Keratinocyte (primary cell): ENCODE results near the gene C16orf95. TPM values are rescaled to one million over a fixed set of nuclear protein-coding genes. Genes with fewer than 3 reads are reported as not detected.

Experiments
- DNase-seq: peaks from one replicate; pipeline ENCODE4 v3.0.0-alpha.2; 2011; ENCODE audit warnings: low read depth, missing footprints, low spot score
- FAIRE-seq: peaks from 2 replicates; lab custom pipeline; 2011; peaks lifted over from hg19 to GRCh38; lab: Jason Lieb, UNC
- H2AFZ ChIP-seq: 2 replicates; pipeline ENCODE4 v1.6.0; 2012; ENCODE audit warnings: low read length, control low read depth, inconsistent platforms; ENCODE audit not compliant: control insufficient read depth
- H3K27ac ChIP-seq: 2 replicates; pipeline ENCODE4 v1.5.1; 2011; ENCODE audit warnings: low read length; ENCODE audit not compliant: control insufficient read depth, insufficient read depth
- H3K27me3 ChIP-seq: 3 replicates; pipeline ENCODE4 v1.6.0; 2011; ENCODE audit warnings: low read length; ENCODE audit not compliant: control insufficient read depth, insufficient read depth; ENCODE audit errors: extremely low read depth
- H3K36me3 ChIP-seq, 2 experiments: 2 replicates in 1 of 2; 3 replicates in 1 of 2; pipeline ENCODE4 v1.5.1; 2011; ENCODE audit warnings: low read length in 2 of 2, mild to moderate bottlenecking in 1 of 2; ENCODE audit not compliant: control insufficient read depth in 2 of 2, insufficient read depth in 2 of 2; ENCODE audit errors: extremely low read depth in 1 of 2
- H3K4me1 ChIP-seq: 3 replicates; pipeline ENCODE4 v1.5.1; 2011; ENCODE audit warnings: low read length; ENCODE audit not compliant: control insufficient read depth, insufficient read depth; ENCODE audit errors: extremely low read depth
- H3K4me2 ChIP-seq: 3 replicates; pipeline ENCODE4 v1.6.0; 2011; ENCODE audit warnings: low read depth, low read length; ENCODE audit not compliant: control insufficient read depth, insufficient read depth; ENCODE audit errors: extremely low read depth
- H3K4me3 ChIP-seq, 3 experiments: fragments of 200-600 bp in 1 of 3; sonication (generic) in 1 of 3; 2 replicates in 2 of 3; 3 replicates in 1 of 3; pipeline ENCODE4 v1.5.1; 2011 to 2016; ENCODE audit warnings: low read length in 3 of 3, mild to moderate bottlenecking in 3 of 3, control low read depth in 2 of 3, inconsistent platforms in 1 of 3, low read depth in 1 of 3, mixed read lengths in 1 of 3, mixed run types in 1 of 3, moderate library complexity in 1 of 3; ENCODE audit not compliant: control insufficient read depth in 2 of 3, insufficient read depth in 2 of 3; ENCODE audit errors: extremely low read depth in 1 of 3
- H3K79me2 ChIP-seq: 2 replicates; pipeline ENCODE4 v1.6.0; 2012; ENCODE audit warnings: low read length; ENCODE audit not compliant: control insufficient read depth, insufficient read depth
- H3K9ac ChIP-seq: 3 replicates; pipeline ENCODE4 v1.6.0; 2011; ENCODE audit warnings: low read length; ENCODE audit not compliant: control insufficient read depth, insufficient read depth; ENCODE audit errors: extremely low read depth
- H3K9me1 ChIP-seq: 3 replicates; pipeline ENCODE4 v1.6.0; 2011; ENCODE audit warnings: low read length; ENCODE audit not compliant: control insufficient read depth, insufficient read depth; ENCODE audit errors: extremely low read depth
- H3K9me3 ChIP-seq: 2 replicates; pipeline ENCODE4 v1.5.1; 2012; ENCODE audit warnings: low read depth, low read length; ENCODE audit not compliant: control insufficient read depth
- H4K20me1 ChIP-seq: 3 replicates; pipeline ENCODE4 v1.6.0; 2011; ENCODE audit warnings: low read length; ENCODE audit not compliant: control insufficient read depth, insufficient read depth; ENCODE audit errors: extremely low read depth
- CTCF ChIP-seq, 3 experiments: IDR thresholded peaks in 1 of 3; conservative IDR thresholded peaks in 1 of 3; optimal IDR thresholded peaks in 1 of 3; 2 replicates in 2 of 3; 3 replicates in 1 of 3; pipeline versions ENCODE3 to v1.5.1; 2011; ENCODE audit warnings: low read length in 3 of 3, mild to moderate bottlenecking in 3 of 3, moderate library complexity in 2 of 3, control low read depth in 1 of 3, inconsistent platforms in 1 of 3; ENCODE audit not compliant: insufficient read depth in 2 of 3; ENCODE audit errors: extremely low read depth in 1 of 3
- EZH2 ChIP-seq: IDR thresholded peaks from one replicate; pipeline ENCODE4 v1.6.1; 2012; ENCODE audit warnings: inconsistent platforms, mild to moderate bottlenecking, low read length, moderate library complexity
- dilution Hi-C: fragments of 300-500 bp; cut with MboI; formaldehyde crosslinking; loops from one replicate; pipeline ENCODE4 v1.7.0; 2020; ENCODE audit warnings: low sequenced_read_pairs; ENCODE audit not compliant: extremely low pct_ligation_motif_present
- polyA minus RNA-seq, 3 experiments: library from RNA; depleted of rRNA, polyadenylated mRNA; stranded (reverse); fragments of >200 nt; gene quantifications; 1 replicate in 1 of 3; 2 replicates in 1 of 3; 3 replicates in 1 of 3; pipeline ENCODE4 v1.2.3, GENCODE V29; 2011
- polyA plus RNA-seq, 5 experiments: library from polyadenylated mRNA; depleted of rRNA in 3 of 5; stranded (reverse) in 3 of 5; stranded (forward) in 1 of 5; unstranded in 1 of 5; fragments of >200 nt; gene quantifications; 1 replicate in 1 of 5; 2 replicates in 3 of 5; 3 replicates in 1 of 5; pipeline versions ENCODE4 v1.2.1 to v1.2.3, GENCODE V29; 2011 to 2012; ENCODE audit warnings: missing spikeins in 2 of 5, low read depth in 1 of 5, low replicate concordance in 1 of 5

Gene C16orf95
- polyA plus RNA-seq (0.71 to 1.5 TPM (median 1.4 TPM) in 3 replicates), polyA minus RNA-seq (0.22 to 0.79 TPM (median 0.69 TPM) in 3 replicates)
- 0.29 TPM for polyA plus RNA-seq (2011; ENCODE audit: low read depth)
- polyA plus RNA-seq (2011; cell fraction: cytosol; rRNA removed), result 0.60 and 1.6 TPM in 2 replicates
- 0.83 and 1.1 TPM in 2 replicates for polyA plus RNA-seq (2011; cell fraction: nucleus; rRNA removed)
- polyA plus RNA-seq (2012; ENCODE audit: low replicate concordance), result 2.2 and 2.6 TPM in 2 replicates
- polyA minus RNA-seq (2011; cell fraction: cytosol; rRNA and poly(A)+ RNA removed), result not detected
- polyA minus RNA-seq (2011; cell fraction: nucleus; rRNA and poly(A)+ RNA removed), result 1.2 TPM in 1 of 2 replicates, not detected in the other

- Histone ChIP-seq H3K4me2 (peak within 1 kb of the TSS; percentile 96), H3K9me1 (no peaks in the 10 kb centered on the region), H3K27me3 (no peaks in the 10 kb centered on the region), H3K27ac (peak within 1 kb of the TSS; percentile 91), H4K20me1 (no peaks in the 10 kb centered on the region), H3K79me2 (peaks cover 16% of the 10 kb centered on the region), H3K4me1 (peaks cover 7% of the 10 kb centered on the region), H3K4me3 (peak within 1 kb of the TSS; percentile 82 to 89 (median 89)), H3K9ac (peak within 1 kb of the TSS; percentile 97), H3K36me3 (peaks cover 0 to 2% of the 10 kb centered on the region in 2 experiments), H3K9me3 (no peaks in the 10 kb centered on the region), H2AFZ (peak within 1 kb of the TSS; percentile 88)
- FAIRE-seq, result no peak
- DNase-seq, result peak; percentile 70
- TF ChIP-seq CTCF (optimal IDR thresholded peaks at IDR 0.05 in 1 of 3, IDR thresholded peaks at IDR 0.05 in 1 of 3, conservative IDR thresholded peaks at IDR 0.05 in 1 of 3; ENCODE audit: extremely low read depth in 1 of 3, insufficient read depth in 2 of 3, low read length in 3 of 3), result peak; percentile 64 to 76 (median 72)
- no peak for TF ChIP-seq EZH2
- dilution Hi-C loops, result no loop called here
Observed at GRCh38 chr16:87316923-87317749, at the start of gene C16orf95. Gene C16orf95, minus strand, starts transcription at chr16:87317392. Its CDS starts 150 bp downstream, at chr16:87317242.

- no peak for FAIRE-seq
Observed at GRCh38 chr16:87366930-87367329, 49.7 kb upstream of the C16orf95 start.

More at GRCh38 chr16:87366930-87367329, 49.7 kb upstream of the C16orf95 start:
- dilution Hi-C loops, result no loop called here
- H4K20me1 ChIP-seq, result peaks cover 19% of the 10 kb centered on the region
- TF ChIP-seq EZH2 (no peak), CTCF (optimal IDR thresholded peaks at IDR 0.05 in 1 of 3, IDR thresholded peaks at IDR 0.05 in 1 of 3, conservative IDR thresholded peaks at IDR 0.05 in 1 of 3; ENCODE audit: extremely low read depth in 1 of 3, insufficient read depth in 2 of 3, low read length in 3 of 3) (no peak)
- no peak overlapping the region for H2AFZ ChIP-seq
- H3K9me1 ChIP-seq, result peaks cover 2% of the 10 kb centered on the region
- peaks cover 16 to 23% of the 10 kb centered on the region in 2 experiments for H3K36me3 ChIP-seq
- H3K27me3 ChIP-seq, result no peaks in the 10 kb centered on the region
- H3K9me3 ChIP-seq, result no peaks in the 10 kb centered on the region
- no peaks in the 10 kb centered on the region for H3K4me1 ChIP-seq
- no peak overlapping the region for H3K9ac ChIP-seq
- no peak overlapping the region for H3K4me3 ChIP-seq
- H3K27ac ChIP-seq, result no peak overlapping the region
- H3K79me2 ChIP-seq, result peaks cover 75% of the 10 kb centered on the region
- no peak overlapping the region for H3K4me2 ChIP-seq
- DNase-seq, result no peak
